H1 (cell line): ENCODE measurements around the gene RGS6. TPM values are rescaled to one million over a fixed set of nuclear protein-coding genes. Genes with fewer than 3 reads are reported as not detected.

Source experiments
- CTCF ChIA-PET: fragments of 300-600 bp; sonication (Branson Sonifier 250); formaldehyde crosslinking; loops from one replicate; lab custom pipeline; 2021; ENCODE audit not compliant: partially characterized antibody; lab: Charles Lee
- POLR2A ChIA-PET: fragments of 300-600 bp; sonication (Branson Sonifier 250); formaldehyde crosslinking; loops from one replicate; lab custom pipeline; 2021; ENCODE audit warnings: inconsistent platforms; ENCODE audit not compliant: partially characterized antibody; lab: Charles Lee
- DNase-seq, 2 experiments: peaks; one replicate each; pipeline versions ENCODE4 v3.0.0 to v3.0.0-alpha.2; 2010 to 2022; ENCODE audit warnings: low spot score in 2 of 2, low read depth in 1 of 2, mixed read lengths in 1 of 2
- FAIRE-seq: peaks from 2 replicates; lab custom pipeline; 2011; peaks lifted over from hg19 to GRCh38; lab: Jason Lieb, UNC
- H2AFZ ChIP-seq: 2 replicates; pipeline ENCODE4 v1.8.1; 2012; ENCODE audit warnings: low read length, inconsistent platforms
- H2AK5ac ChIP-seq: 2 replicates; pipeline ENCODE4 v1.6.1; 2013; ENCODE audit warnings: low read depth, low read length
- H2BK120ac ChIP-seq: replicated peaks from 2 replicates; pipeline ENCODE3; 2013; ENCODE audit warnings: low read depth, low read length, inconsistent platforms
- H2BK12ac ChIP-seq: 2 replicates; pipeline ENCODE4 v1.6.1; 2013; ENCODE audit warnings: low read depth, low read length
- H2BK15ac ChIP-seq: 2 replicates; pipeline ENCODE4 v1.6.1; 2013; ENCODE audit warnings: low read length
- H2BK20ac ChIP-seq: 2 replicates; pipeline ENCODE4 v1.6.1; 2013; ENCODE audit warnings: low read length
- H2BK5ac ChIP-seq: 2 replicates; pipeline ENCODE4 v1.6.1; 2013; ENCODE audit warnings: low read depth, low read length
- H3K14ac ChIP-seq: 2 replicates; pipeline ENCODE4 v1.6.1; 2013; ENCODE audit warnings: inconsistent platforms; ENCODE audit not compliant: insufficient read length
- H3K18ac ChIP-seq: 2 replicates; pipeline ENCODE4 v1.6.1; 2013; ENCODE audit warnings: low read length; ENCODE audit errors: extremely low read depth
- H3K23ac ChIP-seq: 2 replicates; pipeline ENCODE4 v1.6.1; 2013; ENCODE audit warnings: inconsistent platforms; ENCODE audit not compliant: insufficient read length
- H3K23me2 ChIP-seq: 2 replicates; pipeline ENCODE4 v1.6.1; 2013; ENCODE audit warnings: low read depth, low read length
- H3K27ac ChIP-seq: 2 replicates; pipeline ENCODE4 v1.6.1; 2011; ENCODE audit warnings: low read depth, low read length, inconsistent platforms
- H3K27me3 ChIP-seq, 4 experiments: replicated peaks in 1 of 4; 1 replicate in 1 of 4; 2 replicates in 3 of 4; pipeline versions ENCODE4 v1.6.1 to v1.8.1; 2011 to 2013; ENCODE audit warnings: low read length in 3 of 4, mild to moderate bottlenecking in 3 of 4, inconsistent platforms in 2 of 4, mixed read lengths in 2 of 4, moderate library complexity in 1 of 4; ENCODE audit not compliant: control insufficient read depth in 3 of 4, insufficient read depth in 3 of 4; ENCODE audit errors: extremely low read depth in 1 of 4
- H3K36me3 ChIP-seq, 4 experiments: 2 replicates each; pipeline versions ENCODE4 v1.6.1 to v1.8.1; 2011 to 2013; ENCODE audit warnings: mild to moderate bottlenecking in 4 of 4, low read length in 3 of 4, moderate library complexity in 2 of 4, control low read depth in 1 of 4, inconsistent platforms in 1 of 4; ENCODE audit not compliant: insufficient read depth in 4 of 4, control insufficient read depth in 2 of 4
- H3K4ac ChIP-seq: replicated peaks from 2 replicates; pipeline ENCODE3; 2013; ENCODE audit warnings: low read length, low read depth, mixed read lengths, inconsistent platforms; ENCODE audit not compliant: insufficient read length
- H3K4me1 ChIP-seq, 4 experiments: replicated peaks in 1 of 4; 1 replicate in 1 of 4; 2 replicates in 3 of 4; pipeline versions ENCODE4 v1.6.1 to v1.8.1; 2011 to 2013; ENCODE audit warnings: low read length in 3 of 4, inconsistent platforms in 2 of 4, mixed read lengths in 1 of 4; ENCODE audit not compliant: insufficient read depth in 4 of 4, control insufficient read depth in 3 of 4
- H3K4me2 ChIP-seq, 2 experiments: 2 replicates each; pipeline versions ENCODE4 v1.6.1 to v1.8.1; 2011 to 2013; ENCODE audit warnings: low read depth in 2 of 2, low read length in 2 of 2, control low read depth in 1 of 2, inconsistent platforms in 1 of 2, mild to moderate bottlenecking in 1 of 2; ENCODE audit not compliant: insufficient read depth in 1 of 2
- H3K4me3 ChIP-seq, 4 experiments: fragments of 200-600, 300-600 bp in 1 of 4; sonication (generic), shearing (Covaris generic), sonication (Bioruptor Twin) in 1 of 4; 2 replicates each; pipeline versions ENCODE4 v1.5.1 to v1.8.1; 2011 to 2016; ENCODE audit warnings: low read length in 4 of 4, low read depth in 3 of 4, control low read depth in 2 of 4, inconsistent platforms in 2 of 4, mild to moderate bottlenecking in 2 of 4, mixed read lengths in 1 of 4, moderate library complexity in 1 of 4; ENCODE audit not compliant: insufficient read depth in 2 of 4; ENCODE audit errors: extremely low read depth in 1 of 4
- H3K56ac ChIP-seq: replicated peaks from 2 replicates; pipeline ENCODE3; 2013; ENCODE audit warnings: low read depth, mild to moderate bottlenecking, mixed read lengths, low read length, inconsistent platforms; ENCODE audit not compliant: insufficient read length
- H3K79me1 ChIP-seq: 2 replicates; pipeline ENCODE4 v1.6.1; 2013; ENCODE audit warnings: low read depth, low read length, control low read depth
- H3K79me2 ChIP-seq, 2 experiments: 2 replicates each; pipeline versions ENCODE4 v1.6.1 to v1.8.1; 2012 to 2013; ENCODE audit warnings: low read length in 2 of 2, mild to moderate bottlenecking in 2 of 2, inconsistent platforms in 1 of 2; ENCODE audit not compliant: insufficient read depth in 2 of 2, control insufficient read depth in 1 of 2
- H3K9ac ChIP-seq, 4 experiments: replicated peaks in 1 of 4; 1 replicate in 1 of 4; 2 replicates in 3 of 4; pipeline versions ENCODE4 v1.6.1 to v1.8.1; 2011 to 2013; ENCODE audit warnings: low read depth in 3 of 4, low read length in 3 of 4, control low read depth in 2 of 4, mild to moderate bottlenecking in 2 of 4, moderate library complexity in 2 of 4, inconsistent platforms in 1 of 4; ENCODE audit errors: extremely low read depth in 1 of 4
- H3K9me3 ChIP-seq, 2 experiments: 2 replicates each; pipeline versions ENCODE4 v1.6.1 to v1.8.1; 2012 to 2013; ENCODE audit warnings: mild to moderate bottlenecking in 2 of 2, moderate library complexity in 2 of 2, control low read depth in 1 of 2, inconsistent platforms in 1 of 2, low read depth in 1 of 2, low read length in 1 of 2, mixed read lengths in 1 of 2; ENCODE audit not compliant: insufficient read depth in 2 of 2
- H4K20me1 ChIP-seq, 2 experiments: replicated peaks in 1 of 2; 2 replicates each; pipeline versions ENCODE3 to v1.8.1; 2011 to 2013; ENCODE audit warnings: inconsistent platforms in 2 of 2, low read length in 2 of 2, mild to moderate bottlenecking in 1 of 2; ENCODE audit not compliant: insufficient read depth in 2 of 2, control insufficient read depth in 1 of 2
- H4K5ac ChIP-seq: 2 replicates; pipeline ENCODE4 v1.6.1; 2013; ENCODE audit warnings: low read length, low read depth, mixed read lengths, inconsistent platforms; ENCODE audit not compliant: insufficient read length
- H4K8ac ChIP-seq: 2 replicates; pipeline ENCODE4 v1.8.0; 2013; ENCODE audit warnings: mild to moderate bottlenecking, moderate library complexity, low read length, inconsistent platforms; ENCODE audit not compliant: insufficient read depth; ENCODE audit errors: extremely low read depth
- H4K91ac ChIP-seq: replicated peaks from 2 replicates; pipeline ENCODE3; 2013; ENCODE audit warnings: low read length, mixed read lengths, inconsistent platforms; ENCODE audit not compliant: insufficient read length
- CREB1 ChIP-seq: IDR thresholded peaks from 2 replicates; pipeline ENCODE4 v1.6.1; 2012; ENCODE audit warnings: inconsistent platforms
- EZH2 ChIP-seq: fragments of 200-600 bp; sonication (generic); IDR thresholded peaks from 2 replicates; pipeline ENCODE4 v1.7.1; 2012; ENCODE audit warnings: low read depth, mild to moderate bottlenecking, moderate library complexity, low read length, inconsistent platforms; ENCODE audit not compliant: severe bottlenecking
- TBP ChIP-seq: IDR thresholded peaks from 2 replicates; pipeline ENCODE4 v1.6.1; 2011; ENCODE audit warnings: low read depth, low read length, improper control_type of control experiment
- WGBS, 2 experiments: shearing (Covaris generic) in 1 of 2; methylation state at CpG; one replicate each; pipeline versions ENCODE4 v1.1.6 to v1.1.7; 2013 to 2015; ENCODE audit warnings: low lambda C conversion rate in 2 of 2, mixed read lengths in 2 of 2, inconsistent platforms in 1 of 2, low coverage in 1 of 2, missing lambda C conversion rate in 1 of 2; ENCODE audit not compliant: insufficient replicate concordance in 2 of 2, insufficient coverage in 1 of 2, insufficient read length in 1 of 2; ENCODE audit errors: extremely low coverage in 1 of 2, missing lambda C conversion rate in 1 of 2; 5-methylcytosine and 5-hydroxymethylcytosine counted together
- polyA plus RNA-seq, 7 experiments: library from polyadenylated mRNA; depleted of rRNA in 3 of 7; stranded (reverse) in 5 of 7; unstranded in 2 of 7; fragments of >200 nt in 5 of 7; fragments of 200-250 nt in 2 of 7; gene quantifications; 1 replicate in 5 of 7; 2 replicates in 1 of 7; 4 replicates in 1 of 7; pipeline versions ENCODE4 v1.2.1 to v1.2.3, GENCODE V29; 2011 to 2013; ENCODE audit warnings: missing spikeins in 2 of 7, mixed read lengths in 2 of 7
- total RNA-seq: library from RNA; stranded (reverse); fragmentation: NEBNext Ultra II Directional; extraction: Animal tissue kit (Norgen Biotek cat#: 25700); gene quantifications from 2 replicates; pipeline ENCODE4 v1.2.1, GENCODE V29; 2021

RGS6 gene
- total and polyA plus RNA-seq, 2 of the 8 experiments (the other 6 are each of a cell fraction or from before 2014, with no cell fraction given): 0.26 to 1.1 TPM

GRCh38 chr14:72123755-72124154 lies 191.5 kb downstream of the RGS6 start:
- Histone ChIP-seq H3K4ac (no peak overlapping the region), H2AK5ac (no peak overlapping the region), H3K9ac (no peak overlapping the region), H3K4me2 (no peak overlapping the region), H2BK120ac (no peak overlapping the region), H3K23ac (no peak overlapping the region), H3K4me1 (no peaks in the 10 kb centered on the region), H3K79me1 (no peaks in the 10 kb centered on the region), H4K5ac (no peak overlapping the region), H4K8ac (no peak overlapping the region), H2BK15ac (no peak overlapping the region), H4K91ac (no peak overlapping the region), H2BK20ac (no peak overlapping the region), H3K27ac (no peak overlapping the region), H2BK12ac (no peak overlapping the region), H2AFZ (no peak overlapping the region), H4K20me1 (no peaks in the 10 kb centered on the region), H3K23me2 (no peaks in the 10 kb centered on the region), H3K9me3 (no peaks in the 10 kb centered on the region), H3K18ac (no peak overlapping the region), H3K14ac (no peak overlapping the region), H3K27me3 (no peaks in the 10 kb centered on the region), H2BK5ac (no peak overlapping the region), H3K79me2 (no peaks in the 10 kb centered on the region), H3K56ac (no peak overlapping the region), H3K4me3 (no peak overlapping the region), H3K36me3 (no peaks in the 10 kb centered on the region)
- CTCF ChIA-PET: interaction anchor here (0.9 to 2.3 kb wide), 2 partner anchors 19 to 32 kb away, joined by 3 to 9 read pairs; no protein-coding TSS in a partner anchor
- TF ChIP-seq EZH2 (no peak), TBP (no peak), CREB1 (no peak)
- FAIRE-seq: no peak
- DNase-seq: no peak
- POLR2A ChIA-PET: no interaction called here
- WGBS, 2 experiments: 58% methylated on average over 3 of the region's 3 CpGs; no CpG with 5 or more reads in 1 of the 2 experiments
